CD4-positive, alpha-beta T cell treated with Interleukin-10 for 1 hour (primary cell): Measurements from ENCODE around the gene STT3A.
"Not testable (repeated sequence)": the region's sequence is repeated elsewhere in the genome, so short reads cannot be mapped to it uniquely, and the experiment has no call there.

Experiments used
- DNase-seq: peaks from one replicate; pipeline ENCODE4 v3.0.0-alpha.2; 2020

Gene STT3A

GRCh38 chr11:125592305-125593113, at the start of gene STT3A:
Gene STT3A, plus strand, starts transcription at chr11:125592852. Its CDS starts 3,064 bp downstream, at chr11:125595916.
- peak; percentile 99 for DNase-seq

DNA sequence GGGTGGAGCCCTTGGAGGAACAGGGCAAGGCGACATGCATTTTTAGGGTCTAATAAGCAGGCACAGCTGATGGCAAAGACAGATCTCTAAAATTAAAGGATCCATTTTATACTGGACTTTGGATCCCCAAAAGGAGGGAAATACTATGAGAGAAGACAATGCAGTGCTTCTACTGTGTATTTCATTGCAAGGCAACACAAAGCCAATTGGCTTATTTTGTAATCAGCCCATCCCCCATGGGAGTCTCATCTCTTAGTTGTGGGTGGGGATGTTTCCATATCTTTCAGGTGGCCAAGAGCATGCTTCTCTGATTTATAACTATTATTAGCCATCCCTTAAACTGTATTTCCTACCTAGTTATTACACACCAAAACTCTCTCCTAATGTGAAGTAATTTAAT, 41.9 kb upstream of the STT3A start:
- DNase-seq, result no peak

GRCh38 chr11:125551835-125552342, 40.8 kb upstream of the STT3A start:
- DNase-seq, result no peak

DNA sequence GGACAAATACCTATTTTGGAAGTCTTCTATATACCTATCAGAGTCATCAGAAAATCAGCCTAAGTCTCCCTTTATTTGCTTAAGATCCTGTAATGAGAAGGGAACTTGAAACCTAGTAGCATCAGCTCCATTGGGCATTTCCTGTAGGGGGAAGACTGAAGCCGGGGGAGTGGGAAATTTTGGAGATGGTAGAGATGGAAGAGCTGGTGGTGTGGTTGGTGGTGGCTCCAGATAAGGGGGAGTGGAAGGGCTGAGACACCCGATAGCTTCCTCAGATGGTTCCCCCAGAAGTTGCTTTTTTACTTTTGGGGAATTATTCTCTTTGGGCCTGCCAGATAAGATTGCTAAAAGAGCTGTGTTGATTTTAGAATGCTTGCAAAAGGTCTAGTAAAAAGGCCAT, 39.7 kb upstream of the STT3A start:
- DNase-seq, result no peak

- no peak for DNase-seq
These were observed 39.3 kb upstream of the STT3A start for GRCh38 chr11:125553357-125553756.

- no peak for DNase-seq
These were observed 38.6 kb upstream of the STT3A start for GRCh38 chr11:125554038-125554437.

DNA sequence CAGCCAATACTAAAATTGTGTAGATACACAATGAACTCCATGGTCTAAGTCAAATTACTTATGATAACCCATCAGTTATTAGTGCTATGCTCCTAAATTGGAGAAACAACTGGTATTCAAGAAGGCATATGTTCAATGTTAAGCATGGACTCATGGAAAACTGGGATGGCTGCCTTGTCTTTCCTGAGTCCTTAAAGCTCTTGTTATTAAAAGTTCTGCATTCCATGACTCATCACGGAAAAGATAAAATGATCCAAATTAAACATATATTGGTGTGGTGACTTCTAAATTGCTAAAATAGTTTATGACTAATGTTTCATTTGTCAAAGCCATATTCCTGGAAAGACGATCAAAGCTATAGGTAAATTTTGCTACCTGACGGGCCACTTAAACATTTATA, 32.8 kb upstream of the STT3A start:
- DNase-seq, result no peak

DNA sequence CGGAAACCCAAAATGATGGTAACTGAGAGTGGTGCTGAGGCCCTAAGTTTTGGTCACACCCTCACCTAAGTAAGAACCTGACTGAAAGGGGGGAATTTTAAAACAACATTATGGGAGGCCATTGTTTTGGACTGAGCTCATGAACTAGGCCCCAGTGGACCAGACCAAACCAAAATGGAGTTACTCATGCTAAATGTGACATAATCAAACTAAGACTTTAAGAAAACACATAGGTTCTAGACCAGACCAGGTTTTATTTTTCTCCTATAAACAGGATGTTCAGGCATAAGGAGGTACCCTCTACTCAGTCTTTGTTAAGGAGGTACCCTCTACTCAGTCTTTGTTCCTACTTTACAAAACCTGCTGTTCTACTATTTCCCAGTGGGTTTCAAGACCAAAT, 30.7 kb upstream of the STT3A start:
- DNase-seq, result no peak

DNA sequence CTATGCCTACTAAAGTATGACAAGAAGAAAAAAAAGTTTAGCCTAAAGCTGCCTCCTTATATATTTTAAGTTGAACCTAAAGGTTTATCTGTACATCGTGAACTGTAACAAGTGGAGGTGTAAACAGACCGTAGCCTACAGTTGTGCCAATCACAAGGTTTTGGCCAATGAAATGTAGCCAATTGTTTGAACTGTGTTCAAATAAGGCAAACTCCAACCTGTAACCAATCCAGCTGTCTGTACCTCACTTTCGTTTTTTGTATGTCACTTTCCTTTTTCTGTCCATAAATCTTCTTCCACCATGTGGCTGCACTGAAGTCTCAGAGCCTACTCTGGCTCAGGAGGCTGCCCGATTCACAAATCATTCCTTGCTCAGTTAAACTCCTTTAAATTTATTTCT, 30.2 kb upstream of the STT3A start:
- DNase-seq, result no peak

DNA sequence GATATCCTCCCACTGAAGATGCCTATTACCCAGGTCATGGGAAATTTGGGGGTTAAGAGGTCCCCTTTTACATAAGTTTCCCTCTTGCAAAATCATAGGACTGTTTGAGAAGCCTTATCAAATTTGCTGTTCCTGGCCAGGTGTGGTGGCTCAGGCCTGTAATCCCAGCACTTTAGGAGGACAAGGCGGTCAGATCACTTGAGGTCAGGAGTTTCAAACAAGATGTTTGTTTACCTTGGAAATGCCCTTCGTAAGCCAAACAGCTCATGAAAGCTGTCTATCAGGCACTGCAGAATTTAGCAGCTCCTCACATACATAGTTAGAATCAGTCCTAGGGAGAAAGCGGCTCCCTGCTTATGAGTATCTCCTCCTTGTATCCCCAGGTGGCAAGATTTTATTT, 28.3 kb upstream of the STT3A start:
- DNase-seq, result no peak

- no peak for DNase-seq
These were observed 26.4 kb upstream of the STT3A start for GRCh38 chr11:125566235-125566634.

- DNase-seq, result peak; percentile 90
These were observed 23.4 kb upstream of the STT3A start, which contains the start of gene EI24 for GRCh38 chr11:125568970-125569914. Gene EI24, plus strand, starts transcription at chr11:125569477. Its CDS starts 3,051 bp downstream, at chr11:125572528.

GRCh38 chr11:125569915-125570621, 22.6 kb upstream of the STT3A start:
- DNase-seq, result peak; percentile 17

DNA sequence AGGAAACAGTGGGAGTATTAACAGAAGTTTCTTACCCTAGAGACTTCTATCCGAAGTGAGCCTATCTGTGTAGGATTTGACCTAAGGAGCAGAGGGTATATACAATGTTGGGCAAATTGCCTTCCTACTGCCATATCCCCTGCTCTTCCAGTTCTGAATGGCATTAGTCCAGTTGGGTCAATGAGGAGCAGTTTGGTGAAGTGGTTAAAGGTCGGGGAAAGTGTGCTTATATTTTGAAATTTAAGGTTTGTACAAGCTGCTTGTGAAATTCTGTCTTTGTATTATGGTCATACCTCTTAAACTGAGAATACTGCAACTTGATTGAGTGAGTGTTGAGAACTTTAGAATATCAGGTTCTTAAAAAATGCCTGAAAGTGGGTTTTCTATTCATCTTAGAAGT, 21.7 kb upstream of the STT3A start:
- no peak for DNase-seq

DNA sequence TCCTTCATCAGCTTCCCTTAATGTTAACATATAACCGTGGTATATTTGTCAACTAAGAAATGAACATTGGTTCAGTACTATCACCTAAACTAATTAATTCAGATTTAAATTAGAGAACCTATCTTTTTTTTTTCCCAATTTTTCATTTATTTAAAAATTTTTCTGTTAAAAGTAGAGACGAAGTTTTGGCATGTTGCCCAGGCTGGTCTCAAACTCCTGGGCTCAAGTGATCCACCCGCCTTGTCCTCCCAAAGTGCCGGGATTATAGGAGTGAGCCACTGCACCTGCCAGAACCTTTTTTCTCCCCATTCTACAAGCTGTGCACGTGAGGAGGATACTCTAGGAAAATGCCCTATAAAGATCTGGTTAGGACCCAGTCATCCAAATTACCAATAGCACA, 19.7 kb upstream of the STT3A start:
- no peak for DNase-seq

DNA sequence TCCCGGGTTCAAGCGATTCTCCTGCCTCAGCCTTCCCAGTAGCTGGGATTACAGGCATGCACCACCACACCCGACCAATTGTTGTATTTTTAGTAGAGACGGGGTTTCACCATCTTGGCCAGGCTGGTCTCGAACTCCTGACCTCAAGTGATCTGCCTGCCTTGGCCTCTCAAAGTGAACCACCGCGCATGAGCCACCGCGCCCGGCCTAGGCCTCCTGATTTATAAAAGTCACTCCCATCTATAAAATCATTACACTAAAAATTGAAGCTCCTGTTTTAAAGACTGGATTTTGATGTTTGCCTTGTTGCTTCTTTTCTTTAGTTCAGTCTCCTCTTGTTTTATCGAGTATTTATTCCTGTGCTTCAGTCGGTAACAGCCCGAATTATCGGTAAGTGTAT, 15.5 kb upstream of the STT3A start:
- not testable (repeated sequence) for DNase-seq

DNA sequence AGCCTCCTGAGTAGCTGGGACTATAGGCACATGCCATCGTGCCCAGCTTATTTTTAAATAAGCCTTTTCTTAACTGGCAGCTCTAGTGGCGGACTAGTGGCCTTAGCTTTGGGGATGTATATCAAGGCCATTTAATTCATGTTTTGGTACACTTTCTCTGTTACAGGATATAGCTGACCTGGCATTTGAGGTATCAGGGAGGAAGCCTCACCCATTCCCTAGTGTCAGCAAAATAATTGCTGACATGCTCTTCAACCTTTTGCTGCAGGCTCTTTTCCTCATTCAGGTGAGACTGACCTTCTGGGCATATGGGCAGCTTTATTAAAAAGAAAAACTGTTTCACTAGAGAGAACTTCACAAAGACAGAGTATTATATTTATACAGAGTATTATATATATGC, 13.9 kb upstream of the STT3A start:
- DNase-seq, result no peak

DNA sequence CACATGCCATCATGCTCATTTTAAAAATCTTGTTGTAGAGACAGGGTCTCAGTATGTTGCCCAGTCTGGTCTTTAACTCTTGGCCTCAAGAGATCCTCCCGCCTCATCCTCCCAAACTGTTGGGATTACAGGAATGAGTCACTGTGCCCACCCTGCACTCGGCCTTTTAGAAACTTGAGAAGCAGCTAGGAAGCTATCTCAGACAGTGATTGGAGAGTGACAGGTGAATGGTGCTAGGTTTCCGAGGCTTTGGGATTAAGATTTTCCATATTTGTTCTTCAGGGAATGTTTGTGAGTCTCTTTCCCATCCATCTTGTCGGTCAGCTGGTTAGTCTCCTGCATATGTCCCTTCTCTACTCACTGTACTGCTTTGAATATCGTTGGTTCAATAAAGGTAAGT, 12.8 kb upstream of the STT3A start:
- no peak for DNase-seq

DNA sequence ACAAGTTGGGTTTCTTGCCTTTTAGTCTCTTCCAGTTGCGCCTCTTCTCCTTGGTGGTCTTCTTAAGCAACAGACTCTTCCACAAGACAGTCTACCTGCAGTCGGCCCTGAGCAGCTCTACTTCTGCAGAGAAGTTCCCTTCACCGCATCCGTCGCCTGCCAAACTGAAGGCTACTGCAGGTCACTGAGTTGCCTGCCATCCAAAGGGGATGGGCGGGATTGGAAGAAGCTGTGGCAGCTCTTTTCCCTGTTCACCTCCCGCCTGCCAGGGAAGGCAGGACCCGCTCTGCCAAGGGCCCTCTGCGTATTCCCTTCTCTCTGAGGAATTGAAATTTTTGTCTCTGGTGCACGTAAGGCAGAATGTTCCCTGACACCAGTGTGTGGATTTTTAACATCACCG, 9.2 kb upstream of the STT3A start:
- no peak for DNase-seq

DNA sequence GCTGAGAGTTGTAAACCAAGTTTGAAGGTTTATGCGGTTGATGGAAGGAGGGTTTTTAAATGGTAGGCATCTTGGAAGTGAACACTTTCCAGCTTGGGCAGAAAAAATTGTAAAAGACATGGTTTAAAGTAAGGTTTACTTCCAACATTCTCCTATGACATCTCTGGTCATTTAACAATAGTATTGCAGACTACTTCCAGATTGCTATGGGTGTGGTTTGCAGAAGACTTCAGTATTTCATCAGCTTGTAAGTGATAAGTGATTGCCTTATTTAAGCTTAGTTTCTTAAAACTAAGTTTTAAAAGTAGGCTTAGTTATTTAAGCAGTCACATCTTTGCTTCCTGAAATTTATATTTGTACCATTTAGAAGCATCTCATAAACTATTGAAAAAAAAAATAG, 7.2 kb upstream of the STT3A start:
- DNase-seq, result no peak

DNA sequence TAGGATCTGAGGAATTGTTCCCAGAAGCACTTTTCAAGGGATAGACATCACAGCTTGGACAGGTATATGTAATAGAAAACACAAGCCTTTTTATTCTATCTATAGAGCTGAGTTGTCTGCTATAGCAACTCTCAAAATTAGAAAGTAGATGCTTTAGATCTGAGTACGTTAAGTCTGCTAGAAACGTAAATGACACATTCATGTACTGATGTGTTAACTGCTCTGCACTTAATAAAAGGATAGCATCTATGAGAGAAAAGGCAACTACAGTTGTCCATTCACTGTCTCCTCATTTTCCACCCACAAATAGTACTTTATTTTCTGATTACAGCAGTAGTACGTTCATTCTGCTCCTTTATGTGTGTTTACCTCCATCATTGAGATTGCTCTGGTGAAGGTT, 6.0 kb upstream of the STT3A start:
- DNase-seq, result no peak

DNA sequence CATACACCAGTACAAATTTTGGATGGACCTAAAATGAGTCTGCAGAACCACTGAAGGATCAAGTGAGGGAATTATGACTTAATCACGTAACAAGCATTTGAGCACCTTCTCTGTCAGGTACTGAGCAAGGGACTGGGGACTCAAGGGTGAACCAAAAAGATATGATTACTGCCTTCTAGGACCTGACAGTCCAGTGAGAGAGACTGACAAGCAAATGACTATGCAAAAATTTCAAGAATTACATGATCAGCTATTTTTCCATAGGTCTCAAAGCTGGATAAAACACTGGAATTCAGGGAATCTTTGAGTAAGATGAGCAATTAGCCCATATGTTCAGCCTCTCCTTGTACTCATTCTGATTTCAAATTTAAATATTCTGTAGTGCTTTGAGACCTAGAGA, 5.2 kb upstream of the STT3A start:
- DNase-seq, result no peak

- DNase-seq, result no peak
These were observed 4.1 kb upstream of the STT3A start for GRCh38 chr11:125588505-125588904.
